Neuronal stem cell (in vitro differentiated cells): ENCODE measurements around the gene DNAJB11.

Source experiments
- DNase-seq: peaks from one replicate; pipeline ENCODE4 v3.0.0-alpha.2; 2013; ENCODE audit warnings: low spot score
- H2AFZ ChIP-seq: one replicate; pipeline ENCODE4 v1.6.1; 2013; ENCODE audit warnings: mild to moderate bottlenecking, low read length, inconsistent platforms
- H2AK5ac ChIP-seq: 2 replicates; pipeline ENCODE4 v1.6.1; 2013; ENCODE audit warnings: low read depth, mild to moderate bottlenecking, inconsistent platforms, low read length, moderate library complexity, mixed read lengths
- H2BK120ac ChIP-seq: 2 replicates; pipeline ENCODE4 v1.6.1; 2013; ENCODE audit warnings: low read depth, mild to moderate bottlenecking, inconsistent platforms, low read length, moderate library complexity, mixed read lengths
- H2BK12ac ChIP-seq: one replicate; pipeline ENCODE4 v1.6.1; 2013; ENCODE audit warnings: low read length, inconsistent platforms
- H2BK15ac ChIP-seq: 2 replicates; pipeline ENCODE4 v1.6.1; 2013; ENCODE audit warnings: mild to moderate bottlenecking, low read length, inconsistent platforms, mixed read lengths
- H2BK5ac ChIP-seq: one replicate; pipeline ENCODE4 v1.6.1; 2013; ENCODE audit warnings: inconsistent platforms, mild to moderate bottlenecking, low read length, moderate library complexity
- H3K14ac ChIP-seq: one replicate; pipeline ENCODE4 v1.6.1; 2013; ENCODE audit warnings: low read length, inconsistent platforms
- H3K18ac ChIP-seq: 2 replicates; pipeline ENCODE4 v1.6.1; 2013; ENCODE audit warnings: low read length, inconsistent platforms
- H3K23ac ChIP-seq: 2 replicates; pipeline ENCODE4 v1.6.1; 2013; ENCODE audit warnings: low read depth, mild to moderate bottlenecking, mixed read lengths, low read length, inconsistent platforms; ENCODE audit not compliant: poor library complexity
- H3K27ac ChIP-seq: replicated peaks from 3 replicates; pipeline ENCODE4 v1.5.1; 2013; ENCODE audit warnings: low read length, inconsistent platforms
- H3K27me3 ChIP-seq, 3 experiments: 2 replicates each; pipeline ENCODE4 v1.6.1; 2013; ENCODE audit warnings: low read length in 3 of 3, mild to moderate bottlenecking in 2 of 3, inconsistent platforms in 1 of 3, low read depth in 1 of 3, mixed read lengths in 1 of 3, moderate library complexity in 1 of 3; ENCODE audit not compliant: control insufficient read depth in 3 of 3, insufficient read depth in 3 of 3
- H3K36me3 ChIP-seq, 2 donors: replicated peaks in 1 of 2; 2 replicates each; pipeline ENCODE4 v1.6.1; 2013; ENCODE audit warnings: low read length in 2 of 2; ENCODE audit not compliant: control insufficient read depth in 2 of 2, insufficient read depth in 2 of 2
- H3K4ac ChIP-seq: 2 replicates; pipeline ENCODE4 v1.6.1; 2013; ENCODE audit warnings: inconsistent platforms, mild to moderate bottlenecking, low read length, moderate library complexity
- H3K4me1 ChIP-seq, 2 donors: 1 replicate in 1 of 2; 2 replicates in 1 of 2; pipeline ENCODE4 v1.6.1; 2013; ENCODE audit warnings: low read length in 2 of 2, low read depth in 1 of 2; ENCODE audit not compliant: control insufficient read depth in 2 of 2, insufficient read depth in 1 of 2
- H3K4me2 ChIP-seq: one replicate; pipeline ENCODE4 v1.6.1; 2013; ENCODE audit warnings: mild to moderate bottlenecking, low read length, inconsistent platforms; ENCODE audit not compliant: insufficient read depth, poor library complexity, severe bottlenecking
- H3K4me3 ChIP-seq, 2 donors: 2 replicates each; pipeline ENCODE4 v1.5.1; 2013; ENCODE audit warnings: low read length in 2 of 2, mild to moderate bottlenecking in 2 of 2, inconsistent platforms in 1 of 2, moderate library complexity in 1 of 2
- H3K79me1 ChIP-seq: one replicate; pipeline ENCODE4 v1.6.1; 2013; ENCODE audit warnings: low read depth, mild to moderate bottlenecking, inconsistent platforms, low read length, moderate library complexity
- H3K9ac ChIP-seq: one replicate; pipeline ENCODE4 v1.6.1; 2013; ENCODE audit warnings: mild to moderate bottlenecking, low read depth, low read length, inconsistent platforms; ENCODE audit not compliant: poor library complexity
- H3K9me3 ChIP-seq, 2 donors: replicated peaks in 1 of 2; 2 replicates each; pipeline versions ENCODE3 to v1.6.1; 2013; ENCODE audit warnings: low read length in 2 of 2, mild to moderate bottlenecking in 2 of 2, inconsistent platforms in 1 of 2, low read depth in 1 of 2, mixed read lengths in 1 of 2, moderate library complexity in 1 of 2; ENCODE audit not compliant: control insufficient read depth in 2 of 2, insufficient read depth in 1 of 2
- H4K8ac ChIP-seq: one replicate; pipeline ENCODE4 v1.6.1; 2013; ENCODE audit warnings: low read depth, mild to moderate bottlenecking, inconsistent platforms, low read length, moderate library complexity
- H4K91ac ChIP-seq: one replicate; pipeline ENCODE4 v1.6.1; 2013; ENCODE audit warnings: low read length, low read depth, mild to moderate bottlenecking, inconsistent platforms; ENCODE audit not compliant: poor library complexity
- WGBS, 2 donors: extraction: QIAGEN DNeasy Blood & Tissue Kit; methylation state at CpG; one replicate each; pipeline ENCODE4 v1.1.7; 2013; ENCODE audit warnings: missing lambda C conversion rate in 2 of 2, mixed read lengths in 1 of 2; ENCODE audit not compliant: insufficient read length in 2 of 2, insufficient replicate concordance in 1 of 2; ENCODE audit errors: extremely low coverage in 2 of 2; 5-methylcytosine and 5-hydroxymethylcytosine counted together

Gene DNAJB11

DNA sequence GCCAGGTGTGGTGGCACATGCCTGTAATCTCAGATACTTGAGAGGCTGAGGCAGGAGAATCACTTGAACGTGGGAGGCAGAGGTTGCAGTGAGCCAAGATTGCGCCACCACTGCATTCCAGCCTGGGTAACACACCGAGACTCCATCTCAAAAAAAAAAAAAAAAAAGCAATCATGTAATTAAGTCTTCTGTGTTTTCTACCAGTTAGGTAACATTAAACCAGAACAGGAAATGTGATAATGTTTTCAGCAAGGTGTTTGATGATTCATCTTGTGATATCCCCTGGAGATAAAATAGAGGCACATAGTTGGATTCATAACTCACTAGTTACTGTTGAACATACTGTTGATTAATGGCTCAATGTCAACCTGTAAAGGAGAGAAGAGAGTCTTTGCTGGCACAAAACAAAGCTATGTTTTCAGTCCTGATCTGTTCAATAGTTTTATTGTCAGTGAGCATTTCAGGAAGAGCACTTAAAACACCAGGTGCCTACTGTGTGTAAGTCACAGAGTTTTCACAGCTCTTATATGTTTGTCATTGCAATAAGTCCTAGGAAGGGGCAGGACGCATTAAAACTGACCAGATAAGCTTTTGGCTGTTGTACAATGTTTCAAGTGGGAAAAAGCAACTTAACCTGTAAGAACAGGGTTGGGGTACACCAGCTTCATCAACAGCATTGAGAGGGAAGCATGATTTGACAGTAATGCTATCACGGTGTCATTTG, 19.5 kb downstream of the DNAJB11 start:
- no peaks in the 10 kb centered on the region for H3K4me1 ChIP-seq
- no peak for DNase-seq
- no peak overlapping the region for H3K4me3 ChIP-seq
- H3K18ac ChIP-seq = no peak overlapping the region
- H3K36me3 ChIP-seq = peaks cover 2 to 13% of the 10 kb centered on the region in 2 donors
- no peak overlapping the region for H2AK5ac ChIP-seq
- WGBS, 2 donors = no CpG with 5 or more reads among the region's 5 CpGs
- no peaks in the 10 kb centered on the region for H3K9me3 ChIP-seq
- H2BK5ac ChIP-seq = no peak overlapping the region
- no peak overlapping the region for H3K4me2 ChIP-seq
- H3K27ac ChIP-seq = no peak overlapping the region
- H4K8ac ChIP-seq = no peak overlapping the region
- no peak overlapping the region for H2BK15ac ChIP-seq
- H3K4ac ChIP-seq = no peak overlapping the region
- H3K27me3 ChIP-seq = no peaks in the 10 kb centered on the region
- H2BK120ac ChIP-seq = no peak overlapping the region
- H3K14ac ChIP-seq = no peak overlapping the region
- no peak overlapping the region for H2AFZ ChIP-seq
- H3K9ac ChIP-seq = no peak overlapping the region
- H2BK12ac ChIP-seq = no peak overlapping the region
- H3K23ac ChIP-seq = no peak overlapping the region
- H4K91ac ChIP-seq = no peak overlapping the region
- H3K79me1 ChIP-seq = no peaks in the 10 kb centered on the region

DNA sequence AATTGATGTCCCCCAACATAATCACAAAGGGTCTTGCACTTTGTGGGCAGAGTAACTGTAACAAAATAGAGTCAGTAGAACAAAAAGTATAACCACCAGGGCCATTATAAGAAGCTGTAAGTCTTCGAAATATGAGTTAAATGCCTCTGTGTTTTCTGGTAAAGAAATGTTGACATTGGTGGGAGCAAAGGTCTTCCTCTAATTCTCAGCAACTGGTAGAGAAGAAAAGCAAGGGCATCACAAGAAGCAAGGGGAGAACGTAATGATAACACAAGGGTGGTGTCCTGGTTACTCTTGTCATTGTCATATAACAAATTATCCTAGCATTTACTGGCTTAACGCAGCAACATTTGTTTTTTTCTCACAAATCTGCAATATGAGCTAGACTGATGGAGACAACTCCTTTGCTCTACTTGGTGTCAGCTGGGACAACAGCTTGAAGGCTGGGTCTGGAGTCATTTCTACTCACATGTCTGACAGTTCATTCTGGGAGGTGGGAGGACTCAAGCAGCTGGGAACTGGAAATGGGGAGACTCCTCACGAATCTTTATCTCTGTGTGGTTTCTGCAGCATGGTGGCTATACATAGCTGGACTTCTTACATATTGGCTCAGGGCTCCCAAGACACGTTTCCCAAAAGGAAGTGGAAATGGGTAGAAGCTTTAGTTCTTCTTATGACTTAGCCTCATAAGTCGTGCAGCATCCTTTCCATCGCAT, 20.2 kb downstream of the DNAJB11 start:
- WGBS, 2 donors = no CpG with 5 or more reads among the region's 7 CpGs
- H4K91ac ChIP-seq = no peak overlapping the region

DNA sequence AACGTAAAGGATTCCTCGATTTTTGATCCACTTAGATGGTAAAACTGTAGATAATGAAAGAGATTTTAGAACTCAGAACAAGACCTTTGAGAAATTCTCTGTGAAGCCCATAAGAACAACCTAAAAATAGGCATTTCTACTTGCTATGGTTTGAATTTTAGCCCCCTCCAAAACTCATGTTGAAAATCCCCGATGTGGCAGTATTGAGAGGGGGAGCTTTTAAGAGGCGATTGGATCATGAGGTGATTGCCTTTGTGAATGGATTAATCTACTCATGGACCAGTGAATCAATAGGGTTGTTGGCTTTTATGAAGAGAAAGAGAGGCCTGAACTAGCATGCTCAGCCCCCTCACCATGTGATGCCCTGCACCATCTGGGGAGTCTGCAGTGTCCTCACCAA, 22.2 kb downstream of the DNAJB11 start:
- no peak overlapping the region for H3K9ac ChIP-seq
- H3K18ac ChIP-seq = no peak overlapping the region
- no peak overlapping the region for H3K4ac ChIP-seq
- H3K27ac ChIP-seq = no peak overlapping the region
- H3K79me1 ChIP-seq = no peaks in the 10 kb centered on the region
- no peak overlapping the region for H2BK12ac ChIP-seq
- H3K9me3 ChIP-seq = no peaks in the 10 kb centered on the region
- no peak overlapping the region for H2AK5ac ChIP-seq
- no peak overlapping the region for H4K91ac ChIP-seq
- H3K4me1 ChIP-seq = peaks cover 0 to 3% of the 10 kb centered on the region in 2 donors
- H3K4me3 ChIP-seq = no peak overlapping the region
- no peak overlapping the region for H3K14ac ChIP-seq
- no peaks in the 10 kb centered on the region for H3K27me3 ChIP-seq
- no peak overlapping the region for H3K23ac ChIP-seq
- H3K4me2 ChIP-seq = no peak overlapping the region
- no peak overlapping the region for H2BK15ac ChIP-seq
- no peak overlapping the region for H4K8ac ChIP-seq
- DNase-seq = no peak
- no CpG with 5 or more reads among the region's 4 CpGs for WGBS, 2 donors
- no peaks in the 10 kb centered on the region for H3K36me3 ChIP-seq
- H2BK120ac ChIP-seq = no peak overlapping the region
- H2AFZ ChIP-seq = no peak overlapping the region
- no peak overlapping the region for H2BK5ac ChIP-seq

More for the DNA sequence above, 20.2 kb downstream of the DNAJB11 start:
- H2BK5ac ChIP-seq = no peak overlapping the region
- no peak overlapping the region for H2AK5ac ChIP-seq
- H3K36me3 ChIP-seq = peaks cover 2 to 5% of the 10 kb centered on the region in 2 donors
- no peak overlapping the region for H2AFZ ChIP-seq
- no peak overlapping the region for H3K27ac ChIP-seq
- H3K4me1 ChIP-seq = no peaks in the 10 kb centered on the region
- no peak overlapping the region for H3K4me2 ChIP-seq
- no peak overlapping the region for H3K18ac ChIP-seq
- H3K23ac ChIP-seq = no peak overlapping the region
- no peak overlapping the region for H2BK120ac ChIP-seq
- no peaks in the 10 kb centered on the region for H3K9me3 ChIP-seq
- no peak for DNase-seq
- no peak overlapping the region for H3K4me3 ChIP-seq
- H3K9ac ChIP-seq = no peak overlapping the region
- no peaks in the 10 kb centered on the region for H3K27me3 ChIP-seq
- no peak overlapping the region for H2BK15ac ChIP-seq
- no peak overlapping the region for H3K14ac ChIP-seq
- no peaks in the 10 kb centered on the region for H3K79me1 ChIP-seq
- H2BK12ac ChIP-seq = no peak overlapping the region
- no peak overlapping the region for H3K4ac ChIP-seq
- H4K8ac ChIP-seq = no peak overlapping the region

DNA sequence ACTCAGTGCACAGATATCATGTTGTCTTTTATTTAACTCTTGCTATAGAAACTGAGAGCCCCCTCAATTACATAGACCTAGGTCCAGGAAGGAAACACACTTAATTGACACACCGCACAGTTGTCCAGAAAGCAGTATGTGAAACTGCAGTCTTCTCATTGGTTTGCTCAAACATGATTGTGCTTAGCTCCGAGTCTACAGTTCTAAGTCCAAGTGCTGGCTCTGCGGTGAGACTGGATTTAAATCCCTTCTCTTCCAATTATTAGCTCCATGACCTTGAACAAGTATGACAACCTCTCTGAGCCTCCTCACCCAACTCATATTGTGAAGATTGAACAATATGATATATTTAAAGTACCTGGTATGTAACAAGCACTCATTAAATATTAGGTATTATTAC, 23.3 kb downstream of the DNAJB11 start:
- H4K8ac ChIP-seq = no peak overlapping the region
- no peak overlapping the region for H2BK5ac ChIP-seq
- H4K91ac ChIP-seq = no peak overlapping the region
- no peak overlapping the region for H2BK120ac ChIP-seq
- H3K4me3 ChIP-seq = no peak overlapping the region
- H2BK12ac ChIP-seq = no peak overlapping the region
- DNase-seq = no peak
- no peak overlapping the region for H2BK15ac ChIP-seq
- no peaks in the 10 kb centered on the region for H3K79me1 ChIP-seq
- no peak overlapping the region for H3K18ac ChIP-seq
- H3K27me3 ChIP-seq = peaks cover 0 to 2% (median 0%) of the 10 kb centered on the region in 3 experiments
- no peak overlapping the region for H3K14ac ChIP-seq
- H3K36me3 ChIP-seq = no peaks in the 10 kb centered on the region
- H2AFZ ChIP-seq = no peak overlapping the region
- no peak overlapping the region for H3K4me2 ChIP-seq
- no peak overlapping the region for H3K9ac ChIP-seq
- no CpG with 5 or more reads among the region's 3 CpGs for WGBS, 2 donors
- no peak overlapping the region for H3K23ac ChIP-seq
- no peak overlapping the region for H3K4ac ChIP-seq
- H2AK5ac ChIP-seq = no peak overlapping the region
- H3K4me1 ChIP-seq = peaks cover 0 to 3% of the 10 kb centered on the region in 2 donors
- no peaks in the 10 kb centered on the region for H3K9me3 ChIP-seq
- H3K27ac ChIP-seq = no peak overlapping the region
